Neural cell (in vitro differentiated cells): Measurements from ENCODE around the gene SOBP. TPM values are rescaled to one million over a fixed set of nuclear protein-coding genes. Genes with fewer than 3 reads are reported as not detected.

Experiments
- H2AFZ ChIP-seq: fragments of 200-600, 300-800 bp; sonication (generic), shearing (Covaris generic); 2 replicates; pipeline ENCODE4 v1.6.0; 2014; ENCODE audit warnings: low read depth, mild to moderate bottlenecking, antibody characterized with exemption, low read length, moderate library complexity
- H3F3A ChIP-seq: fragments of 200-600 bp; shearing (Covaris generic); 2 replicates; pipeline ENCODE4 v1.6.1; 2016; ENCODE audit warnings: mild to moderate bottlenecking, moderate library complexity, mixed read lengths, antibody characterized with exemption, low read length; ENCODE audit not compliant: insufficient read depth, poor library complexity, severe bottlenecking
- H3K27ac ChIP-seq: fragments of 200-600, 300-800 bp; sonication (generic), shearing (Covaris generic); 2 replicates; pipeline ENCODE4 v1.5.1; 2014; ENCODE audit warnings: mild to moderate bottlenecking, low read length, moderate library complexity
- H3K27me3 ChIP-seq: fragments of 300-800, 200-600 bp; sonication (generic), shearing (Covaris generic); 2 replicates; pipeline ENCODE4 v1.6.0; 2014; ENCODE audit warnings: mild to moderate bottlenecking, low read depth, low read length, moderate library complexity; ENCODE audit not compliant: insufficient read depth
- H3K36me3 ChIP-seq: fragments of 300-800, 200-600 bp; sonication (generic), shearing (Covaris generic); 2 replicates; pipeline ENCODE4 v1.5.1; 2014; ENCODE audit warnings: mild to moderate bottlenecking, antibody characterized with exemption, low read length, moderate library complexity; ENCODE audit not compliant: insufficient read depth
- H3K4me2 ChIP-seq: fragments of 300-800, 200-600 bp; sonication (generic), shearing (Covaris generic); 2 replicates; pipeline ENCODE4 v1.6.0; 2014; ENCODE audit warnings: mild to moderate bottlenecking, low read length
- H3K4me3 ChIP-seq: fragments of 300-800, 200-600 bp; sonication (generic), shearing (Covaris generic); 2 replicates; pipeline ENCODE4 v1.5.1; 2014; ENCODE audit warnings: mild to moderate bottlenecking, low read length, moderate library complexity
- H3K79me2 ChIP-seq: fragments of 200-600 bp; shearing (Covaris generic); replicated peaks from 2 replicates; pipeline ENCODE4 v1.6.0; 2014; ENCODE audit warnings: mild to moderate bottlenecking, low read length, moderate library complexity; ENCODE audit not compliant: insufficient read depth
- H3K9ac ChIP-seq: fragments of 300-800, 200-600 bp; sonication (generic), shearing (Covaris generic); 2 replicates; pipeline ENCODE4 v1.6.1; 2016; ENCODE audit warnings: mild to moderate bottlenecking, low read length, mixed read lengths
- H3K9me2 ChIP-seq: fragments of 200-600 bp; shearing (Covaris generic); 2 replicates; pipeline ENCODE4 v1.6.1; 2016; ENCODE audit warnings: mild to moderate bottlenecking, low read length, mixed read lengths; ENCODE audit not compliant: insufficient read depth
- H3K9me3 ChIP-seq: fragments of 200-600, 300-800 bp; sonication (generic), shearing (Covaris generic); 2 replicates; pipeline ENCODE4 v1.6.1; 2016; ENCODE audit warnings: mild to moderate bottlenecking, mixed run types, low read length, moderate library complexity, mixed read lengths
- H4K20me1 ChIP-seq: fragments of 200-600 bp; shearing (Covaris generic); 2 replicates; pipeline ENCODE4 v1.6.1; 2016; ENCODE audit warnings: mild to moderate bottlenecking, mixed run types; ENCODE audit not compliant: insufficient read depth
- EP300 ChIP-seq: fragments of 450-650 bp; conservative IDR thresholded peaks from 2 replicates; pipeline ENCODE4 v1.6.1; 2014; ENCODE audit warnings: antibody characterized with exemption, mild to moderate bottlenecking, moderate library complexity; ENCODE audit not compliant: poor library complexity, severe bottlenecking
- EZH2 ChIP-seq: fragments of 200-600, 300-800 bp; shearing (Covaris generic), sonication (generic); IDR thresholded peaks from 2 replicates; pipeline ENCODE4 v1.6.1; 2014; ENCODE audit warnings: antibody characterized with exemption, low read length, borderline replicate concordance, mild to moderate bottlenecking; ENCODE audit not compliant: insufficient read depth, poor library complexity, severe bottlenecking
- MXI1 ChIP-seq: fragments of 450-650 bp; conservative IDR thresholded peaks from 2 replicates; pipeline ENCODE4 v1.6.1; 2014; ENCODE audit warnings: antibody characterized with exemption, mild to moderate bottlenecking; ENCODE audit not compliant: poor library complexity, severe bottlenecking
- POLR2AphosphoS5 ChIP-seq: IDR thresholded peaks from 2 replicates; pipeline ENCODE4 v1.6.1; 2012
- RAD21 ChIP-seq: fragments of 450-650 bp; conservative IDR thresholded peaks from 2 replicates; pipeline ENCODE4 v1.6.1; 2014; ENCODE audit warnings: antibody characterized with exemption, mild to moderate bottlenecking, moderate library complexity
- SMC3 ChIP-seq: fragments of 450-650 bp; conservative IDR thresholded peaks from 2 replicates; pipeline ENCODE4 v1.6.1; 2014; ENCODE audit warnings: antibody characterized with exemption, mild to moderate bottlenecking, moderate library complexity; ENCODE audit not compliant: poor library complexity
- TAF1 ChIP-seq: IDR thresholded peaks from 2 replicates; pipeline ENCODE4 v1.6.1; 2012; ENCODE audit warnings: low read depth
- polyA plus RNA-seq: library from polyadenylated mRNA; depleted of rRNA; stranded (reverse); fragments of >200 nt; gene quantifications from 2 replicates; pipeline ENCODE4 v1.2.3, GENCODE V29; 2014
- TF ChIP-seq, protein P1 (sequence below): fragments of 450-650 bp; IDR thresholded peaks from 2 replicates; pipeline ENCODE4 v1.5.1; 2014; ENCODE audit warnings: antibody characterized with exemption, mild to moderate bottlenecking, moderate library complexity; ENCODE audit not compliant: poor library complexity, severe bottlenecking
- TF ChIP-seq, protein P2 (sequence below): IDR thresholded peaks from 2 replicates; pipeline ENCODE4 v1.6.1; 2012; ENCODE audit warnings: borderline replicate concordance

The SOBP gene
- polyA plus RNA-seq, 1 donor from 2014 or later, result 16.4 TPM

DNA sequence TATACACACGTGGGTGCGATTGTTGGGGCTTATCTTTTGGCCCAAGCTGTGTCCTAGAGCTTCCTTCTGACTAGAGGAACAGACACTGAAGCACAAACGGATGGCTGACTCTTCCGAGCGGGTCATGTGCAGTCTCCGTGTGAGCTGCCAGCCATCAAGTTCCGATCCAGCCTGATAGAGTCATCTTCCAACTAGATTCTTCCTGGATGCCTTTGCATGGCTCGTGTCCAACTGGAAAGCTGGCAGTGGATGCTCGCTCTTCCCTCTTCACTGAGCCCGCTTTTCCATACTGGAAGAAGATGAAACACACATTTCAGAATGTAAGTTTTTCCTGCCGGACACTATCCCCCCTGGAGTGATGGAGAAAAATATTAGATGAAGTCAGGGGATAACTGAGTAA is 186.1 kb downstream of the SOBP start:
- Histone ChIP-seq H2AFZ (no peak overlapping the region), H3K9me2 (no peaks in the 10 kb centered on the region), H3K27ac (no peak overlapping the region), H3K9ac (no peak overlapping the region), H3F3A (no peaks in the 10 kb centered on the region), H3K9me3 (no peaks in the 10 kb centered on the region), H3K36me3 (no peaks in the 10 kb centered on the region), H3K79me2 (no peaks in the 10 kb centered on the region), H3K4me2 (no peak overlapping the region), H3K27me3 (no peaks in the 10 kb centered on the region), H3K4me3 (no peak overlapping the region), H4K20me1 (no peaks in the 10 kb centered on the region)
- TF ChIP-seq POLR2AphosphoS5 (no peak), MXI1 (no peak), EP300 (no peak), SMC3 (no peak), EZH2 (no peak), TAF1 (no peak), RAD21 (no peak)
- TF ChIP-seq, protein P1, sequence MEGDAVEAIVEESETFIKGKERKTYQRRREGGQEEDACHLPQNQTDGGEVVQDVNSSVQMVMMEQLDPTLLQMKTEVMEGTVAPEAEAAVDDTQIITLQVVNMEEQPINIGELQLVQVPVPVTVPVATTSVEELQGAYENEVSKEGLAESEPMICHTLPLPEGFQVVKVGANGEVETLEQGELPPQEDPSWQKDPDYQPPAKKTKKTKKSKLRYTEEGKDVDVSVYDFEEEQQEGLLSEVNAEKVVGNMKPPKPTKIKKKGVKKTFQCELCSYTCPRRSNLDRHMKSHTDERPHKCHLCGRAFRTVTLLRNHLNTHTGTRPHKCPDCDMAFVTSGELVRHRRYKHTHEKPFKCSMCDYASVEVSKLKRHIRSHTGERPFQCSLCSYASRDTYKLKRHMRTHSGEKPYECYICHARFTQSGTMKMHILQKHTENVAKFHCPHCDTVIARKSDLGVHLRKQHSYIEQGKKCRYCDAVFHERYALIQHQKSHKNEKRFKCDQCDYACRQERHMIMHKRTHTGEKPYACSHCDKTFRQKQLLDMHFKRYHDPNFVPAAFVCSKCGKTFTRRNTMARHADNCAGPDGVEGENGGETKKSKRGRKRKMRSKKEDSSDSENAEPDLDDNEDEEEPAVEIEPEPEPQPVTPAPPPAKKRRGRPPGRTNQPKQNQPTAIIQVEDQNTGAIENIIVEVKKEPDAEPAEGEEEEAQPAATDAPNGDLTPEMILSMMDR, result no peak
- TF ChIP-seq, protein P2, sequence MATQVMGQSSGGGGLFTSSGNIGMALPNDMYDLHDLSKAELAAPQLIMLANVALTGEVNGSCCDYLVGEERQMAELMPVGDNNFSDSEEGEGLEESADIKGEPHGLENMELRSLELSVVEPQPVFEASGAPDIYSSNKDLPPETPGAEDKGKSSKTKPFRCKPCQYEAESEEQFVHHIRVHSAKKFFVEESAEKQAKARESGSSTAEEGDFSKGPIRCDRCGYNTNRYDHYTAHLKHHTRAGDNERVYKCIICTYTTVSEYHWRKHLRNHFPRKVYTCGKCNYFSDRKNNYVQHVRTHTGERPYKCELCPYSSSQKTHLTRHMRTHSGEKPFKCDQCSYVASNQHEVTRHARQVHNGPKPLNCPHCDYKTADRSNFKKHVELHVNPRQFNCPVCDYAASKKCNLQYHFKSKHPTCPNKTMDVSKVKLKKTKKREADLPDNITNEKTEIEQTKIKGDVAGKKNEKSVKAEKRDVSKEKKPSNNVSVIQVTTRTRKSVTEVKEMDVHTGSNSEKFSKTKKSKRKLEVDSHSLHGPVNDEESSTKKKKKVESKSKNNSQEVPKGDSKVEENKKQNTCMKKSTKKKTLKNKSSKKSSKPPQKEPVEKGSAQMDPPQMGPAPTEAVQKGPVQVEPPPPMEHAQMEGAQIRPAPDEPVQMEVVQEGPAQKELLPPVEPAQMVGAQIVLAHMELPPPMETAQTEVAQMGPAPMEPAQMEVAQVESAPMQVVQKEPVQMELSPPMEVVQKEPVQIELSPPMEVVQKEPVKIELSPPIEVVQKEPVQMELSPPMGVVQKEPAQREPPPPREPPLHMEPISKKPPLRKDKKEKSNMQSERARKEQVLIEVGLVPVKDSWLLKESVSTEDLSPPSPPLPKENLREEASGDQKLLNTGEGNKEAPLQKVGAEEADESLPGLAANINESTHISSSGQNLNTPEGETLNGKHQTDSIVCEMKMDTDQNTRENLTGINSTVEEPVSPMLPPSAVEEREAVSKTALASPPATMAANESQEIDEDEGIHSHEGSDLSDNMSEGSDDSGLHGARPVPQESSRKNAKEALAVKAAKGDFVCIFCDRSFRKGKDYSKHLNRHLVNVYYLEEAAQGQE, result no peak

- no peaks in the 10 kb centered on the region for H4K20me1 ChIP-seq
- H3K9ac ChIP-seq, result no peak overlapping the region
- no peak for TF ChIP-seq TAF1
- TF ChIP-seq, protein P2, result no peak
- no peak for TF ChIP-seq EZH2
- no peak for TF ChIP-seq RAD21
- no peak for TF ChIP-seq SMC3
- TF ChIP-seq, protein P1, result no peak
- TF ChIP-seq POLR2AphosphoS5, result no peak
- TF ChIP-seq MXI1, result no peak
- no peak for TF ChIP-seq EP300
- no peak overlapping the region for H2AFZ ChIP-seq
- H3K4me2 ChIP-seq, result no peak overlapping the region
- no peaks in the 10 kb centered on the region for H3K9me2 ChIP-seq
- no peaks in the 10 kb centered on the region for H3K79me2 ChIP-seq
- no peaks in the 10 kb centered on the region for H3K27me3 ChIP-seq
- H3K27ac ChIP-seq, result no peak overlapping the region
- no peak overlapping the region for H3K4me3 ChIP-seq
- no peaks in the 10 kb centered on the region for H3K9me3 ChIP-seq
- no peaks in the 10 kb centered on the region for H3F3A ChIP-seq
- H3K36me3 ChIP-seq, result no peaks in the 10 kb centered on the region
These were observed 187.5 kb downstream of the SOBP start for GRCh38 chr6:107677399-107677798.
